Germinal center (tissue), 1 donor: ENCODE results near the gene NAALADL2.
"Not testable (repeated sequence)": the region's sequence is repeated elsewhere in the genome, so short reads cannot be mapped to it uniquely, and the experiment has no call there.

Source experiments
- DNase-seq: peaks from one replicate; pipeline ENCODE4 v3.0.0; 2012; ENCODE audit warnings: mixed read lengths, low spot score

Gene NAALADL2

DNA sequence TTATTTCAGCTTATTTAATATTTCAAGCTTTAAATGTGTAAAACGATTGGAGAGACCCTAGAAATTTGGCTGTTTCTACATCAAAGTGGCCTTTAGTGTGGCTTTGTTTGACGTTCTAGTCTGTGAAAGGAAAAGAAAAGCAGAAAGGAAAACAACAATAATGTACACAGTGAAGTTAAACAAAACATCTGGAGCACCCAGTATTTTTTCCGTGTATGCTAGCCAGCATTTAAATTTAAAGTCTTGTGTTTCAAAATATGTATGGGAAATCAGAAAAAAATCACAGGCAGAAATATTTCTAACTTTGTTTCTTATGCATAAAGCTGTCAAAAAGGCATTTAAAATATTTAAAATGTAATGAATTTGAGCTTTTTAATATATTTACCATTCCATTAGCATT, 218.1 kb downstream of the NAALADL2 start:
- no peak for DNase-seq

DNA sequence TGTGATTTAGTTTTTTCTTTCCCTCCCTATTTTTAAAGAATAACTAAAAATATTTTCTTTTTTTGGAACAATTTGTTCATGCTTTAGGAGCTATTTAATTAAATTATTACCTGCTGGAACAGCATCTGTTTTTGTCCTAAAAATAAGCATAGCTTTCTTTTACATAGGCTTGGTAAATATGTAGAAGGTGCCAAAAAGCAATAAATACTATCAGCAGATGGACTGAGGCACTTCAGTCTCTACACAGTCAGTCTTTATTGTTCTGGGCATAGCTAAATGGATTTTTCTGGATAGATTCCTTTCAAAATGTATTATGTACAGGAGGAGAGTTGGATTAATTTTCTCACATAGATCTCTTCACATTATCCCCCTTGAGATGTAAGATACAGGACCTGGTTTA, 223.5 kb downstream of the NAALADL2 start:
- no peak for DNase-seq

DNA sequence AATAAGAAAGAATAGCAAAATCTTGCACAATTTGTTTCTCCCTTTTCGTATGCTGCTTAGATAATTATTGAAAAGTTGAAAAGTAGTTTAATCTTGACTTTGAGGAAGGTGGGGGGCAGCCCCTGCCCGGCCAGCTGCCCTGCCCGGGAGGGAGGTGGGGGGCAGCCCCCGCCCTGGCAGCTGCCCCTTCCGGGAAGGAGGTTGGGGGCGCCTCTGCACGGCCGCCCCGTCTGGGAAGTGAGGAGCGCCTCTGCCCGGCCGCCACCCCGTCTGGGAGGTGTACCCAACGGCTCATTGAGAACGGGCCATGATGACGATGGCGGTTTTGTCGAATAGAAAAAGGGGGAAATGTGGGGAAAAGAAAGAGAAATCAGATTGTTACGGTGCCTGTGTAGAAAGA, 228.0 kb downstream of the NAALADL2 start:
- DNase-seq, result not testable (repeated sequence)

DNA sequence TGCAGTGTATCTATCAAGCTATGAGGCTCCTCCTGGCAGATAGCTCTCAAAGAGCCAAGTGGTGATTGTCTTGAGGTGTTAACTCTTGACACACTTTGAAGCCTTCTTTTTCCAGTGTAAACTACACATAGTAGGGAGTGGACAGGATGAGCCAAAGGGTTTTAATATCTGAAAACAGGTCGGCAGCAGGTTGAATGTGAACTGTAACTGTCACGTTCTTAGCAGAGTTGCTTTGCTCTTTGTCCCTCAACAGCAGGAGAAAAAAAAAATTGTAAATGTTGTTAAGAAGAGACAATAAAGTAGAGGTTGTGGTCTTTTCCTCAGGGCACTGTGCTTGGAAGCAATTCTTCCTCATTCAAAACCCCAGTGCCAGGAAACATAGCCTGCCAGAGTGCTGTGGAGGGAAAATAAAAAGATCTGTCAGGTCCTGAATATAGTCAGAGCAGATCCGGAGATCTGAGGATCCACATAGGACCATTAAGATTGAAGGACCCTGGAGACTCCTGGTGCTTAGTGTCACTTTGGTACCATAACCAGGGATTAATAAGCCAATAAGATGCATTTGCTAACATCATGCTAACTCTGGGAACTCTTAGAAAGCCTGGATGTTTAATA, 229.7 kb downstream of the NAALADL2 start:
- no peak for DNase-seq

DNA sequence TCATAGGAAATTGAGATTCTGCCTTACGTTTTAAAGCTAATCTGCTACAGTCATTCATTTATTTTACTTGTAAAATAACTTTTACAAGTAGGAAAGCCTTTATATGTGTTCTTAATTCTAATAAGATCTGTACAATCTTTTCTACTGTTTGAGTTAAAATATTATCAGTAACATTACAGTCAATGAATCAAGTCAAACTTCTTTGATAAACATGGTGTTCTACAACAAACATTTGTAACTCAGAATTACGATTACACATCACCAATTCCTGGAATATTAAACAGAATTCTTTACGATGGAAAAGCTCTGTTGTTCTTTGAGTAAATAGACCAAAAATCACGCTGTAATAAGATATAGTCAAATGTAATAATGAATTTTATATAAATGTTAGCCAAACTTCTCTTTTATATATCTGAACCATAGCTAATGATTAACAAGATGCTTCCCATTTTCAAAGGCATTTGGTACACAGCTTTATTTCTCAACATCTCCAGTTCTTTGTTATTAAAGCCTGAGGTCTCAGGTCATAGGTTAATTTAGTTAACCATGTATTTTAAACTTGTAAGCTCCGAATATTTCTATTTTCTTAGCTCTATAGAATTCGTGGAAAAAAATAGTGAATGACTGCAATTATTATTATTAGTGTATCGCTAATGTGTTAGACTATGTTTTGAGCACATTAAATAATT, 232.4 kb downstream of the NAALADL2 start:
- no peak for DNase-seq

DNA sequence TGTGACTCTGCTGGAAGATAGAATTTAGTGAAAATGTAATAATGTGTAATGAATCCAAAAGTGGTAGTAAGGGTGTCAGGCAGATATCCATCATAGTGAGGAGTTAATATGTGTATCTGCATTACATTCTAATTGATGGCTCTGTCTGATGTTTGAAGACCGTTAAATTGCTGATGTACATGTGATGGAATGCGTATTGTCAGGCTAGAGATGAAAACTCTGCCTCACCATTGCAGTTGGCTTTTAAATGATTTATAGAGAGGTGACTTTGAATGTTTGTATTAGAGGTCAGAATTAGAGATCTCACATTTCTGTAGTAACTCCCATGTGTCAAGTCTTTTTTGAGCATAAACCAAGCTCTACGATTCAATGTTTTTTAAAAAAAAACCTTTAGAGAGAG, 234.6 kb downstream of the NAALADL2 start:
- no peak for DNase-seq

DNA sequence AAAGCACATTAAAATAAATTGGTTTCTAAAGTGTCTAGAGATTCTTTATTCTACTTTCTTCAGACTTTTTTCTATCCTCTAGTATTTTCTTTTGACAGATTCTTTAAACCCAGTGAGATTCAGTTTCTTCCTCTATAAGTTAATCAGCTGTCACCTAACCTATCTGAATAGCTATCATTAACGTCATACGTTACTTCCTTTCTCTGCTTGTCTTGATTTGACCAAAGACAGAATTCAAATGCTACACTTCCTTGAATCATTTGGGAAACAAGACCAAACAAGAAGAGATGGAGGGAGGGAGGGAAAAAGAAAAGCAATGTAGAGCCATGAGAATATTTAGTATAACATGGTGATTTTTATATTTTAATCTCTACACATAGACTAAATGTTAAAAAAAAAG, 235.2 kb downstream of the NAALADL2 start:
- DNase-seq, result no peak

DNA sequence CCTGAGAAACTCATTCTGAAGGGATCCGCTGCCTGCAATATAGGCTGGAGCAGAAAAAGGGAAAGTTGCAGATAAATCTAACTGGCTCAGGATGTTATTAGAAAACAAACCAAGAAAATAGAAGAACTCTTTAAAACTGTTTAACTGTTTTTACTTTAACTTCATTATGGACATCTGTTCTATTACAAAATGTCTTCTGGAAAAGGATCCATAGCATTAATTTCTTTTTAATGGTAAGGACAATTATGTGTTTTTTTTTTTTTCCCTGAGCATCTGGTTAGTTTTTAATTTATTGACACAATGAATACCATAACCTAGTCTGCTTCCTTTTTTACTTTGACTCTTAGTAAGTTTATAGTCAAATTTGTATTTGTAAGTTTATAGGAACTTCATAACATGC, 239.5 kb downstream of the NAALADL2 start:
- DNase-seq, result no peak

DNA sequence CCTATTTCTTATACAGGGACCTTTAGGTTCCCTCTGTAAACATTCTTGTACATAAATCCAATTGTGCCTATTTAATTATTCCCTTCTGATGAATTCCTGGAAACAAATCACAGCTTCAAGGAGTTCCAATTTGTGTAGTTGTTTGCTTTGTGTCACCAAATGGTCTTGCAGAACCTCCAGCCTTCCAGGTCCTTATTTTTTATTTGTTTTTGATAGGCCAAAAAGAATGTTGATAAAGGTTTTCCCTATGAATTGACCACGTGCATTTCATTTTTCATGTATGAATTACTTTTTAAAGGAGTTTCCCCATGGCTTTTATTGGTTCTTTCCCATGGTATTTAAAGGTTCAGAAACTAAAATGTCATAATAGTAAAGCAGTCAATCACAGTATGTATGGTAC, 243.0 kb downstream of the NAALADL2 start:
- DNase-seq, result no peak

DNA sequence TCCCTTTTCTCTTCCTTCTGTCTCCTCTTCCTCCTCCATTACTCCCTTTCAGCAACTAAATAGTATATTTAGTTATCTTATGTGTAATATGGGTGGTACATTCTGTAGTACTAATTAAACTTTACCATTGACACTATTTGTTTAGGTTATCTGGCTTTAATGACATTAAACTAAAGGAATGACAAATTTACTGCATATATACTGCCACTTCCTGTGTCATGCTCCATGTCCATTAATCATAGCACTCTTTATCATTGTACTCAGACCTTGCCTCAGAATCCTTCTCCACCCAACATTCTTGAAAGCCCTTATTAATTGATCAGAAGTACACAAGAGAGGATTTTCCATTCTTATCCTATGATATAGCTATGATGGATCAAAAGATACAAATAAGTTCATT, 244.2 kb downstream of the NAALADL2 start:
- no peak for DNase-seq

DNA sequence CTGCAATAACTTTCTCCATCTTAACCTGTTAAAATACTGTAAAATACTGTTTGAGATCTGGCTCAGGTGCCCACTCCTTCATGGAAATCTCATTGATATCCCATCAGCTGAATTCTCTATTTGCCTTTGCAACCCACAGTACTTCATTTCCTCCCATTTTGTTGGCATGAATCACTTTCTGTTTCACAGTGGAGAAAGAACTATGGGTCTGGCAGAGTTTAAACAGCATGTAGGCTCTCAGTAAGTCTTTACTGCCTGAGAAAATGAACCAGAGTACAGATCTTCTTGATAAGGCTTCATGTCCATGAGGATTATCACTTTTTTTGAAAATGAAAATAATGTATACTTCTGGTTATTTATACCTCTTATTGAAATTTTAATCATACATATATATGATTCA, 245.9 kb downstream of the NAALADL2 start:
- DNase-seq, result no peak

DNA sequence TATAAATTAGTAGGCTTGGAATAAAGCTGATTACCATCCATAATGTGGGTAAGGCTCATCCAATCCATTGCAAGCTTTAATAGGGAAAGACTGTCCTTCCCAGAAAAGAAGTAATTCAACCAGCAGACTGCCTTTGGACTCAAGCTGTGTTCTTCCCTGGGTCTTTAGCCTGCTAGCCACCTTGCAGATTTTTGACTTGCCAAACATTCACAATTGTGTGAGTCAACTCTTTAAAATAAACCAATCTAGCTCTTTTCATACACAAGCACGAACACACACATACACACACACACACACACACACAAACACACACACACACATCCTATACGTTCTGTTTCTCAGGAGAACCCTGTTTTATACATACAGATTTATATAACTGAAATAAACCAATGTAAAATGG, 248.1 kb downstream of the NAALADL2 start:
- DNase-seq, result no peak

DNA sequence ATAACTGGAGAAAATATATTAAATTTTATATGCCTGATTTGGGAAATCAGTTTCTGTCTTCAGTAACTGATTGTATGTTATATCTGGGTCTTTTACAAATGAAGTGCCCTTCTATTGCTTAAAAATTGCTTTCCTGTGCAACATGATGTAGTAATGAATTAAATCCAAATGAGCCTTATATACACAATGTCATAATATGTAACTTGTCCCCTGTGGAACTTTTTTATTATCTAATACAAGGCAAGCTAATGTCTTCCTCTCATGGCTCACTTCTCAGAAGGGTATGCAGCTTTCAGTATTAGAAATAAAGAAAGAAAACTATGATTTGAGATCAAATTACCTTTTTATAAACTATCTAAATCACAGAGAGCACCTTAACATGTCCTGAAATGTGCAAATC, 248.9 kb downstream of the NAALADL2 start:
- DNase-seq, result no peak

DNA sequence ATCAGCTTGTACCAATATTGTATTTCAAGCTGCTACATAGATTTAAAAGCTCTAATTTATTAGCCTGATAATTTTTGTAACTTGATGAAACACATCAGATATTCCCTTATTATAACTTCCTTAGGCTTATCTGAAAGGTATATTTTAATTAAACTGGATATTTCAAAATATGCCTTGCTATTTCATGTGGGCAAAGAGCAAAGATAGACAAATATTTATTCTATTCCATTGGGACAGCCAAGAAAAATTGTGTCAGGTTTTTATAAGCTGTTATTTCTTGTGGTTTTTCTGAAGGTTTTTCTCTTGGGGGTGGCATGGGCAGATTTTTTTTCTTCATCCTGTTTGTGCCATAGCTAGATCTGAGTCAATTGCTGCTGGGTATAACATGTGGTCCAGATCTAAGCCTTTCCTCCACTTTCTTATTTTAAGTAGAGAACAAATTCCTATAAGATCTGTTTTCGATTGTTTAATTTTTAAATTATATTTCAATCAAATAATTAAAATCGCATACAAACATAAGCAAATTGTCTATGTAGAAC, 249.5 kb downstream of the NAALADL2 start:
- no peak for DNase-seq

DNA sequence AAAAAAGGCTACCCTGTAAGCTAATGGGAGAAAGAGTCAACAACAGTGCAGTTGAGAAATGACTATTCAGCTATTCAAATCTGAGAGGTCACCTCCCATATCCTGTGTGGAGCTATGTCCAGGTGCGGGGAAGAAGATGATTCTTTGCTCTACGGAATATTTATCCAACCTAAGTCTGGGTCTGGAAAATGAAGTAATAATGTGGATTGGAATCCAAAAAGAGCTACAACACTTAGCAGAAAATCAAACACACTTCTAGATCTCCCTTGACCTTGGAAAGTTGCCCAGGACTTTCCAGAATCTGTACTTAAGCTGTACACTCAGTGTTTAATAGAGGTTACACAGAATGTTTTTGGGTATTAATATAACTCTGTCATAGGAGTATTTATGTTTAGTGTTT, 251.9 kb downstream of the NAALADL2 start:
- DNase-seq, result no peak

DNA sequence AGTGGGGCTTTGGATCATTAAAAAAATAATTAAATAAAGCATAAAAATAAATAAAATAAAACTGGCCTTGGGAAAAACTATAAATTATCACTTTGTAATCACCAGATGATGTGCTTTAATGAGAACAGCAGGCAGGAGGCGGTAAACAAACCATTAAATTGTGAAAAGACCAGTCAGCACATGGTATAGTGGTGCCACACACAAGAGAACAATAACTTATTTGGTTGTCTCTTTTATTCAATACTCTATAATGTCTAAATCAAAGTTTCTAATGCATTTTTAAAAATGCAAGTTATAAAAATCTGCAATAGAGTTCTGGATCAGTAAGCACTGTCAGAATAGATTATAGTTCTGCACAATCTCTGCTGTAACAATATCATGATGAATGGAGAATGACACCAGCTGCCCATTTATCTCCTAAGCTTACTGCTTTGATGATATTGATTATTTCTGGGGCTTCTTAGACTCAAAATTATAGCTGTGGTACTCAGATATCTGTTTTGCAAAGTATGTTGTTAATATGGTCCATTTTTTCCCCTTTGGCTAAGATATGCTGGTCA, 259.3 kb downstream of the NAALADL2 start:
- DNase-seq, result no peak

DNA sequence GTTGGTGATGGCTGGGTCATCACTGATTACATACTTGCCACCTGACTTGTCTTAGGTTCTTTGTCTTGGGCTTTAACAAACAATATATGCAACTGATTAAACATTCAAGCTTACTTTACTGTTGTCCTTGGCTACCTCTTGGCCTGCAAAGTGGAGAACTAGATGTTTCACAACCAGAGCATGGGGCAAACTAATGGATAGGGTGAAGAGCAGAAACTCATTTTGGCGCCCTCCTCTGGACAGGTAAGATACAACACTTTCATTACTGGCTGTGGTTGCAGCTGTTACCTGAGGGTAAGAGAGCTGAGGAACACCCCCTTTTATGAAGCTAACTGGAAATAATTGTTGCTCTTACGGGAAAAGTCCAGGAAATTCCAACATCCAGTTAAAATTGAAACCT, 262.1 kb downstream of the NAALADL2 start:
- no peak for DNase-seq

DNA sequence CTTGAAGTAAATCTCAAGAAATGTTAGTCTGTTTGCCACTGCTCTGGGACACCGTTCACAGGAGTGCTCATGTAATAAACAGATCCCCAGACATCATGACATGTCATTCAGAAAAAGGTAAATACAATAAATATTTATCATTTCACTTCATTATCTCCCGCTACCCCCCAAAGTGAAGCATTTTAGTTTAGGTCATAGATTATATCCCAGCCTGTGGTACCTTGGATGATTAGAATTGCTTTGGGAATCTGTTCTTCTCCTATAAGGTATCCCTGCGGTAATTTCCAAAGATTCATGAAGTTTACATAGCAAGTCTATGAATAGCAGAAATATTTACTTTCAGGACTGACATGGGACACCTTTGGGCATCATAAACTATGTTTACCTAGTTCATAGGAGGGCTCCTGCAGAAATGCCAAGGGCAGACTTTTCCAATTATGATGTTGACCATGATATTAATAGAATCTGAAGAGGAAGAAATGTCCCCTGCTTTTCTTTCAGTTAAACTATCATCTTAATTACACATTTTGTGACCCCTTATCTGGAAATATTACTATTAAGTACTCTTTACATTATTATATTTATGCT, 268.0 kb downstream of the NAALADL2 start:
- no peak for DNase-seq

DNA sequence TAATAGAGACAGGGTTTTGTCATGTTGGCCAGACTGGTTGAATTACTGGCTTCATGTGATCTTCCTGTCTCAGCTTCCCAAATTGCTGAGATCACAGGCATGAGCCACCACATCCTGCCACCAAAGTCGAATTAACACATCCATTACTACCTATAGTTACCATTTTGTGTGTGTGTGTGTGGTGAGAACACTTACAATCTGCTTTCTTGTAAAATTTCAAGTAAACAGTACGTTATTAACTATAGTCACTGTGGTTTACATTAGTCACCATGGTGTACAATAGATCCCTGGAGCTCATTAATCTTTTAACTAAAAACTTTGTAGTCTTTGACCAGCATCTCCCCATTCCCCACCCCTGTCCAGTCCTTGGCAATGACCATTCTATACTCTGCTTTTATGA, 270.0 kb downstream of the NAALADL2 start:
- DNase-seq, result no peak

DNA sequence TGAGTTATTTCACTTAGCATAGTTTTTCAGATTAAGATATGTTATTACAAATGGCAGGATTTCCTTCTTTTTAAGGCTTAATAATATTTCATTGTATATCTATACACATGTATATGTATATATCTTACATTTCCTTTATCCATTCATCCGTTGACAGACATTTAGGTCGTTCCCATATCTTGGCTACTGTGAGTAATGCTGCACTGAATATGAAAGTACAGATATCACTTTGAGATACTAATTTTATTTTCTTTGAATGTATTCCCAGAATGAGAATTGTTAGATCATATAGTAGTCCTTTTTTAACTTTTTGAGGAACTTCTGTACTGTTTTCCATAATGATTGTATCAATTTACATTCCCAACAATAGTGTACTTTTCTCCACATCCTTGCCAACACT, 270.4 kb downstream of the NAALADL2 start:
- DNase-seq, result no peak

DNA sequence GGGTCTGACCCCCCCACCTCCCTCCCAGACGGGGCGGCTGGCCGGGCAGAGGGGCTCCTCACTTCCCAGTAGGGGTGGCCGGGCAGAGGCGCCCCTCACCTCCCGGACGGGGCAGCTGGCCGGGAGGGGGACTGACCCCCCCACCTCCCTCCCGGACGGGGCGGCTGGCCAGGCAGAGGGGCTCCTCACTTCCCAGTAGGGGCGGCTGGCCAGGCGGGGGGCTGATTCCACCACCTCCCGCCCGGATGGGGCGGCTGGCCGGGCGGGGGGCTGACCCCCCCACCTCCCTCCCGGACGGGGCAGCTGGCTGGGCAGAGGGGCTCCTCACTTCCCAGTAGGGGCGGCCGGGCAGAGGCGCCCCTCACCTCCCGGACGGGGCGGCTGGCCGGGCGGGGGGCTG, 272.7 kb downstream of the NAALADL2 start:
- not testable (repeated sequence) for DNase-seq

DNA sequence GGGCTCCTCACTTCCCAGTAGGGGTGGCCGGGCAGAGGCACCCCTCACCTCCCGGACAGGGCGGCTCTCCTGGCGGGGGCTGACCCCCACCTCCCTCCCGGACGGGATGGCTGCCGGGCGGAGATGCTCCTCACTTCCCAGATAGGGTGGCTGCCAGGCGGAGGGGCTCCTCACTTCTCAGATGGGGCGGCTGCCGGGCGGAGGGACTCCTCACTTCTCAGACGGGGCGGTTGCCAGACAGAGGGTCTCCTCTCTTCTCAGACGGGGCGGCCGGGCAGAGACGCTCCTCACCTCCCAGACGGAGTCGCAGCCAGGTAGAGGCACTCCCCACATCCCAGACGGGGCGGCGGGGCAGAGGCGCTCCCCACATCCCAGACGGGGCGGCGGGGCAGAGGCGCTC, 273.6 kb downstream of the NAALADL2 start:
- DNase-seq, result not testable (repeated sequence)

DNA sequence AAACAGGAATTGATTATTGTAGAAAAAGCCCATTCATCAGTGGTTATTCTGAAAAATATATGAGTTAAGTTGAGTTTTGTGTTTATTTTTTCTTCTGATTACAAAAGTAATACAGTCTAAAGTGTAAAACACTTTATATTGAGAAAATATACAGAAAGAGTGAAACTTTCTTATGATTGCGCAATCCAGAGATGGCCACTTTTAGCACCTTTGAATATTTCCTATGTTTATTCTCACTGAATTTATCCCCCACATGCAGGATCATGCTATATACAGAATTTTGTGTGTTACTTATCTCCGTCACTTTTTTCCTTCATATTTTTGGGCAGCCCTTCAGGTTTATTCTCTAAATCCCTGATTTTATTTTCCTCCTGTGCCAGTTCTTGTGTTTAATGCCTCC, 285.2 kb downstream of the NAALADL2 start:
- DNase-seq, result no peak
